Activated T-cell treated with anti-CD3 and anti-CD28 coated beads for 48 hours (primary cell): ENCODE measurements around the gene SLC28A3.
A peak's percentile ranks its signal among the peaks of the same experiment; 100 is the strongest.
"Not testable (repeated sequence)": the region's sequence is repeated elsewhere in the genome, so short reads cannot be mapped to it uniquely, and the experiment has no call there.

Experiments used
- DNase-seq: peaks from one replicate; pipeline ENCODE4 v3.0.0-alpha.2; 2020; ENCODE audit warnings: low read depth

Gene SLC28A3

GRCh38 chr9:84340535-84340934 lies at the start of gene SLC28A3:
Gene SLC28A3 (minus strand): TSS chr9:84340758. CDS start chr9:84340633, 125 bp downstream.
- no peak for DNase-seq

DNA sequence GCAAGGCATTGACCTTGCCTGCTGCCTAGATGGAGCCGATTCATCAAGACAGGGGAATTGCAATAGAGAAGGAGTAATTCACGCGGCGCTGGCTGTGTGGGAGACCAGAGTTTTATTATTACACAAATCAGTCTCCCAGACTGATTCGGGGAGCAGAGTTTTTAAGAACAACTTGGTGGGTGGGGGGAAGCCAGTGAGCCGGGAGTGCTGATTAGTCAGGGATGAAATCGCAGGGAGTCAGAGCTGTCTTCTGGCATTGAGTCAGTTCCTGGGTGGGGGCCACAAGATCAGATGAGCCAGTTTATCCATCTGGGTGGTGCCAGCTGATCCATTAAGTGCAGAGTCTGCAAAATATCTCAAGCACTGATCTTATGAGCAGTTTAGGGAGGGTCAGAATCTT lies 49.7 kb upstream of the SLC28A3 start:
- DNase-seq: peak; percentile 26

DNA sequence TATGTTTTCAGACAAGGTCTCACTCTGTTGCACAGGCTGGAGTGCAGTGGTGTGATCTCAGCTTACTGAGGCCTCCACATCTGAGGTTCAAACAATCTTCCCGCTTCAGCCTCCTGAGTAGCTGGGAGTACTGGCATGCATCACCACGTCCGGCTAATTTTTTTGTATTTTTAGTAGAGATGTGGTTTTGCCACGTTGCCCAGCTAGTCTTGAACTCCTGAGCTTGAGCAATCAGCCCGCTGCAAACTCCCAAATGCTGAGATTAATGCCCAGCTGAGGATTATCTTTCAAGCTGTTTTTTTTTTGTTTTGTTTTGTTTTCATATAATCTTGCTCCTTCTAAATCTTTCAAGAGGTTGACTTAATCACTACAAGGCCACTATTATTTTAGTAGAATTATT lies 47.3 kb upstream of the SLC28A3 start:
- DNase-seq: no peak

- no peak for DNase-seq
Observed at GRCh38 chr9:84386753-84387152, 46.2 kb upstream of the SLC28A3 start.

- DNase-seq: no peak
Observed at GRCh38 chr9:84385386-84386040, 45.0 kb upstream of the SLC28A3 start.

- DNase-seq: no peak
Observed at GRCh38 chr9:84384617-84385016, 44.1 kb upstream of the SLC28A3 start.

- DNase-seq: no peak
Observed at GRCh38 chr9:84383178-84383577, 42.6 kb upstream of the SLC28A3 start.

GRCh38 chr9:84382720-84383119 lies 42.2 kb upstream of the SLC28A3 start:
- no peak for DNase-seq

- DNase-seq: no peak
Observed at GRCh38 chr9:84381508-84381907, 41.0 kb upstream of the SLC28A3 start.

DNA sequence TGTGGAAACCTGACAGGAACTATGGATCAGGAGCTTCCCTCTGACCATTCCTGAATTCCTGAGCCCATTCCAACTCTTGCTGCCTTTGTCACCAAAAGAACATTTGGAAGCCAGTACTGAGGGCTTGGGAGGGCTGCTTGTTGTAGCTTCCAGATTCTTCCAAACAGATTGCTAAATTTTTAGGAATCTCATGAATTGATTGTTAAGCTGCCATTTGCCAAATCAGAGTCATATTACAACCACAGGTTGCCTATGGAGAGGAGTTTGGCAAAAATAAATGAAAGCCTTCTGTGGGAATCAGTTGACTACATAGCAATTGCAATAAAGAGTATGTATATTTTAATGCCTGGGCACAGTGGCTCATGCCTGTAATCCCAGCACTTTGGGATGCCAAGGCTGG lies 39.2 kb upstream of the SLC28A3 start:
- DNase-seq: no peak

- no peak for DNase-seq
Observed at GRCh38 chr9:84375954-84376353, 35.4 kb upstream of the SLC28A3 start.

- no peak for DNase-seq
Observed at GRCh38 chr9:84374516-84374915, 34.0 kb upstream of the SLC28A3 start.

- DNase-seq: no peak
Observed at GRCh38 chr9:84374013-84374412, 33.5 kb upstream of the SLC28A3 start.

DNA sequence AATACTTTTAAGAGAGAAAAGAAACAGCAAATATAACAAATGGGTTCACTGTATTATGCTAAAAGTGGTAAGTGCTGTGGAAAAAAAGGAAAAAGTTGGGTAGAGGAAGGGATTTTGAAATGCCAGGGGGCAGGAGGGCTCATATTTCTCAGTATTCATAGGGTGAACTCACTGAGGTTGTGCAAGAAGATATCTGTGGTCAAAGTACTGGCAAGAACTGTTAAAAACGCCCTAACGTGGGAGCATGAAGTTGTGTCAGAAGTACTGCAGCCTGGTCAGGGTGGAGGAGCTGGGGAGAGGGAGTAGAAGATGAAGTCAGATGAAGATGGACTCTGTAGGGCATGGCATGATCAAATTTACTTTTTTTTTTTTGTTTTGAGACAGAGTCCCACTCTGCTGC lies 31.2 kb upstream of the SLC28A3 start:
- no peak for DNase-seq

DNA sequence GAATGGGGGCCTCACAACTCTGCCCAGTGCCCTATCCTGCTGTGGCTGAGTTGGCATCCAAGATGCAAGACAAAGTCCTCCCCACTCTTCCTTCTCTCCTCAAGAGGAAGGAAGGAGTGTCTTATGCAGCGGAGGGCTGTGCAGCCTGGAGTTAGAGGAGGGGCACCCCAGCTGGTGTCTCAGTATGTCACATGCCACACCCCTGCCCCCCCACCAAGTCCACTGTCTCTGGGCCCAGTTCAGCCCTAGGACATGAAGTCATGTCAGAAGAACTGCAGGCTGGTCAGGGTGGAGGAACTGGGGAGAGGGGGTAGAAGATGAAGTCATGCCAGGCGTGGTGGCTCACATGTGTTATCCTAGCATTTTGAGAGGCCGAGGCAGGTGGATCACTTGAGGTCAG lies 28.0 kb upstream of the SLC28A3 start:
- no peak for DNase-seq

DNA sequence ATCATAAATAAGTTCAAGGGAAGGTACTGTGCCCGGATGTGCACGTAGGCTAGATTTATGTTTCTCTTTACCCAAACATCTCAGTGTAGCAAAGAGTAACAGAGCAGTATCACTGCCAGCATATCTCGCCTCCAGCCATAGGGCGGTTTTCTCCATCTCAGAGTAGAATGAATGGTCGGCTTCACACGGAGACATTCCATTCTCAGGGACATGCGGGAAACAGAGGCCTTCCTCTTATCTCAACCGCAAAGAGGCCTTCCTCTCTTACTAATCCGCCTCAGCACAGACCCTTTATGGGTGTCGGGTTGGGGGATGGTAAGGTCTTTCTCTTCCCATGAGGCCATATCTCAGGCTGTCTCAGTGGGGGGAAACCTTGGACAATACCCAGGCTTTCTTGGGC lies 27.2 kb upstream of the SLC28A3 start:
- not testable (repeated sequence) for DNase-seq

DNA sequence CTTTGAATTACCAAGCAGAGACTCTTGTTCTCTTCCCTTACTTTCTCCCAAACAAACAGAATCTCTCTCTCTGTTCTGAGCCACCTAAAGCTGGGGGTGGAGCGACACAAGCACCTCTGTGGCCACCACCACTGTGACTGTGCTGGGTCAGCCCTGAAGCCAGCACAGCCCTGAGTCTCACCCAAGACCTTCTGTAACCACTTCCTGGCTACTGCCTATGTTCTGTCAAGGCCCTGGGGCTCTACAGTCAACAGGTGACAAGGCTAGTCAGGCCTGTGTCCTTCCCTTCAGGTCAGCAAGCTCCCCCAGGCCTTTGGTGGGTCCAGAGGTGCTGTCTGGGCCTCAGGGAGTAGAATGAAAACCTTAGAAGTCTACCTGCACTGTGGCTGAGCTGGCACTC lies 26.1 kb upstream of the SLC28A3 start:
- no peak for DNase-seq

GRCh38 chr9:84364894-84365490 lies 24.4 kb upstream of the SLC28A3 start:
- DNase-seq: not testable (repeated sequence)

DNA sequence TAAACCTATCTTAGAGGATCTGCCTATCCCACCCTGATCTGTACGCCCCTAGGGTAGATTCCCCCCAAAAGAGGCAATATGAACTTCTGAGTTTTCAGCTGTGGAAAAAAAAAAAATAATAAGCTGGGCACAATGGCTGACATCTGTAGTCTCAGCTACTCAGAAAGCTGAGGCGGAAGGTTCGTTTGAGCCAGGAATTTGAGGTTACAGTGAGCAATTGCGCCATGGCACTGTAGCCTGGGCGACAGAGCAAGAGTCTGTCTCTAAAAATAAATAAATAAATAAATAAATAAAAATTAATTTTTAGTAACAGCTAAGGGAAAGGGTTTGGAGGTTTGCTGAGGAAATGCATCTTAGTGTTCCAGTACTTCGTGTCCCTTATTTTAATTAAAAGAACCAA lies 21.1 kb upstream of the SLC28A3 start:
- DNase-seq: no peak

- no peak for DNase-seq
Observed at GRCh38 chr9:84357275-84357674, 16.7 kb upstream of the SLC28A3 start.

DNA sequence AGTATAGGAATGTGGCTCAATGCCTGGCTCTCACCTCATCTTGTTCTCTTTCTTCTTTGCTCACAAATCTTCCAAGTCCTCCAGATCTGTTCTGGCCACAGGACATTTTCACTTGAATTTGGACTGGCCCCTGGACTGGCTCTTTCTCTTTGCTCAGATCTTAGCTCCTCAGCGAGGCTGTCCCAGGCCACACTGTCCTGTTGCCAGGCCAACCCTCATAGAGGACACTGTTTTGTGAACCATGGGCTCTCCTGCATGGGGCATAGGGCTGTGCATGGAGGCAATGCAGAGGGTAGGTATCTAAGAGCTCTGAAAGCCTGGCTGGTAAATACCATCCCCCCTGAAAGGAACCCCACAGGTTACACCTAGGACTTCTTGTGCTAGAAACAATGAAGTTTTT lies 13.5 kb upstream of the SLC28A3 start:
- DNase-seq: no peak

DNA sequence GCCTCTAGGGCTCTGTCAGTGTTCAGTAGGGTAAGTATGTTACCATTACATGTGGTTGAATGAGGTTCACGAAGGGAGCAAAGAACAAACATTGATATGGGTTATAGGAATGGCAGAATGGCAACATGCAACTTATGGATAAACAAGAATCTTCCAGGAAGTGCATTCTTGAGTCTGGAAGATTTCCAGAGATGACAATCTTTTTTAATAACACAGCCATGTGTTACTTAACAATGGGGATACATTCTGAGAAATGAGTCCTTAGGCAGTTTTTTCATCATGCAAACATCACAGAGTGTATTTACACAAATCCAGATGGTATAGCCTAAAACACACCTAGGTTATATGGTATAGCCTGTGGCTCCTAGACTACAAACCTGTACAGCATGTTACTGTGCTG lies 9.1 kb upstream of the SLC28A3 start:
- no peak for DNase-seq

DNA sequence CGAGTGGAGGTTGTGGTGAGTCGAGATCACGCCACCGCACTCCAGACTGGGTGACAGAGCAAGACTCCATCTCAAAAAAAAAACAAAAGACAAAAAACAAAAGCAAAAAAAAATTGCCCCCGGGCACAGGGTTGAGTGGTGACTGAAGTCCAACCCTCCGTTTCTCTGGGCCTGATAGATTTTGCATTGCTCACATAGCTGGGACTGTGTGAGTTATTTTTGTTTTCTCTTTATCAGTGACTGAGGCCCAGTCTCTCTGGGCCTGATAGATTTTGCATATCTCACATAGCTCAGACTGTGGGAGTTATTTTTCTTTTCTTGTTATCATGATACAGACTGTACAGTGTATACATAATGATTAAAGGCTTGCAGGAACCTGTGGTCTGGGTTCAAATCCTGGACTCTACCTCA lies 2.6 kb upstream of the SLC28A3 start:
- DNase-seq: no peak

DNA sequence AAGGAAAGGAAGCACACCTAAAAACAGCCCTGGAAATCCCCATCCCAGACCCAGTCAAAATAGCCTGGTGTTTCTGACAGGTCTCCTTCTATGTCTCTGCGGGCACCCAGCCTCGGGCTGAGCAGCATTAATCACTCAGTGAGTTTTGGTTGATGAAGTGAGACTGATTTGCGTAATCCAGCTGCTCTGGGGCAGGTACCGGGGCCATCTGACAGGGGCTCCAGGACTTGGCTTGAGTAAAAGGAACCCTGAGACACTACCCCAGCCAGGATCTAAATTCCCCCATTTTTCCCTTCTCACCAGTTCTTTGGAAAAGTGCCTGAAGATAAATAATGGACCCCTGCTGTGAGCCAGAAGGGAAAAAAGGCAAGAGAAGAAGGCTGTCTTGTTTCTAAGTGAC lies 596 bp downstream of the SLC28A3 start:
- DNase-seq: no peak
